IMR-90 (cell line): ENCODE results near the gene RFPL3. TPM values are rescaled to one million over a fixed set of nuclear protein-coding genes. Genes with fewer than 3 reads are reported as not detected.

ENCODE experiments used
- ATAC-seq: fragments of 200-7000 bp; cut with Tn5 transposase; 2 replicates; pipeline ENCODE4 v1.9.1; 2020; ENCODE audit warnings: low read depth, mild to moderate bottlenecking, moderate library complexity
- BruUV-seq: library from RNA; stranded (reverse); fragments of 400-500 nt; replicated peaks from 2 replicates; lab custom pipeline; 2021; lab: Mats Ljungman, UMichigan
- CTCF ChIA-PET: fragments of 300-600 bp; formaldehyde crosslinking; extraction: SDS; loops from one replicate; lab custom pipeline; 2021; ENCODE audit warnings: antibody characterized with exemption; lab: Yijun Ruan, JAX
- POLR2A ChIA-PET: fragments of 300-600 bp; sonication (Branson Sonifier 250); formaldehyde crosslinking; loops from one replicate; lab custom pipeline; 2022; ENCODE audit warnings: antibody characterized with exemption; ENCODE audit not compliant: unreplicated experiment; lab: Charles Lee
- DNase-seq: peaks from one replicate; pipeline ENCODE4 v3.0.0; 2013
- H2AFZ ChIP-seq: replicated peaks from 2 replicates; pipeline ENCODE3; 2013; ENCODE audit warnings: low read length, mild to moderate bottlenecking; ENCODE audit not compliant: poor library complexity
- H2AK5ac ChIP-seq: 2 replicates; pipeline ENCODE4 v1.6.1; 2013; ENCODE audit warnings: low read depth, low read length, inconsistent platforms
- H2AK9ac ChIP-seq: replicated peaks from 2 replicates; pipeline ENCODE3; 2013; ENCODE audit warnings: mild to moderate bottlenecking, low read depth, low read length, moderate library complexity; ENCODE audit not compliant: poor library complexity
- H2BK120ac ChIP-seq: 2 replicates; pipeline ENCODE4 v1.6.1; 2013; ENCODE audit warnings: low read depth, low read length, inconsistent platforms
- H2BK15ac ChIP-seq: 3 replicates; pipeline ENCODE4 v1.6.1; 2013; ENCODE audit warnings: low read depth, low read length, inconsistent platforms
- H2BK20ac ChIP-seq: 2 replicates; pipeline ENCODE4 v1.6.1; 2013; ENCODE audit warnings: low read depth, mild to moderate bottlenecking, inconsistent platforms, low read length, moderate library complexity
- H2BK5ac ChIP-seq: 2 replicates; pipeline ENCODE4 v1.6.1; 2013; ENCODE audit warnings: mild to moderate bottlenecking, low read depth, low read length, inconsistent platforms; ENCODE audit not compliant: poor library complexity, severe bottlenecking
- H3K14ac ChIP-seq: replicated peaks from 2 replicates; pipeline ENCODE4 v1.6.1; 2013; ENCODE audit warnings: low read depth, low read length, inconsistent platforms
- H3K18ac ChIP-seq: 2 replicates; pipeline ENCODE4 v1.6.1; 2013; ENCODE audit warnings: low read depth, low read length, control low read depth
- H3K23ac ChIP-seq: 2 replicates; pipeline ENCODE4 v1.6.1; 2013; ENCODE audit warnings: low read depth, low read length, inconsistent platforms
- H3K27ac ChIP-seq: 2 replicates; pipeline ENCODE4 v1.5.1; 2013; ENCODE audit warnings: mild to moderate bottlenecking, control low read depth, low read length; ENCODE audit not compliant: insufficient read depth
- H3K27me3 ChIP-seq: 2 replicates; pipeline ENCODE4 v1.6.1; 2013; ENCODE audit warnings: low read length; ENCODE audit not compliant: control insufficient read depth, insufficient read depth
- H3K36me3 ChIP-seq: 2 replicates; pipeline ENCODE4 v1.6.1; 2013; ENCODE audit warnings: low read length, mixed read lengths; ENCODE audit not compliant: control insufficient read depth, insufficient read depth
- H3K4ac ChIP-seq: 2 replicates; pipeline ENCODE4 v1.6.1; 2013; ENCODE audit warnings: low read depth, low read length, inconsistent platforms
- H3K4me1 ChIP-seq: 2 replicates; pipeline ENCODE4 v1.6.1; 2013; ENCODE audit warnings: low read length, mixed read lengths; ENCODE audit not compliant: control insufficient read depth, insufficient read depth
- H3K4me2 ChIP-seq: 2 replicates; pipeline ENCODE4 v1.6.1; 2013; ENCODE audit warnings: low read depth, mild to moderate bottlenecking, control low read depth, low read length, moderate library complexity
- H3K4me3 ChIP-seq: 2 replicates; pipeline ENCODE4 v1.5.1; 2013; ENCODE audit warnings: low read depth, mild to moderate bottlenecking, control low read depth, low read length, moderate library complexity; ENCODE audit not compliant: insufficient read depth
- H3K56ac ChIP-seq: 2 replicates; pipeline ENCODE4 v1.6.1; 2013; ENCODE audit warnings: low read length, inconsistent platforms; ENCODE audit not compliant: insufficient read depth; ENCODE audit errors: extremely low read depth
- H3K79me1 ChIP-seq, 2 experiments: 2 replicates each; pipeline ENCODE4 v1.6.1; 2013; ENCODE audit warnings: low read length in 2 of 2, inconsistent platforms in 1 of 2, low read depth in 1 of 2
- H3K9ac ChIP-seq: 2 replicates; pipeline ENCODE4 v1.6.1; 2013; ENCODE audit warnings: low read depth, low read length, control low read depth
- H3K9me1 ChIP-seq: 2 replicates; pipeline ENCODE4 v1.6.1; 2013; ENCODE audit warnings: low read length, inconsistent platforms; ENCODE audit not compliant: insufficient read depth
- H3K9me3 ChIP-seq: 2 replicates; pipeline ENCODE4 v1.6.1; 2013; ENCODE audit warnings: low read length; ENCODE audit not compliant: control insufficient read depth, insufficient read depth
- H4K20me1 ChIP-seq: 2 replicates; pipeline ENCODE4 v1.6.1; 2013; ENCODE audit warnings: low read length, inconsistent platforms; ENCODE audit not compliant: insufficient read depth
- H4K5ac ChIP-seq: 2 replicates; pipeline ENCODE4 v1.6.1; 2013; ENCODE audit warnings: mild to moderate bottlenecking, low read depth, low read length, control low read depth
- H4K8ac ChIP-seq, 2 experiments: 2 replicates each; pipeline ENCODE4 v1.6.1; 2013; ENCODE audit warnings: low read depth in 2 of 2, low read length in 2 of 2, control low read depth in 1 of 2, inconsistent platforms in 1 of 2
- H4K91ac ChIP-seq: 2 replicates; pipeline ENCODE4 v1.6.1; 2013; ENCODE audit warnings: low read depth, low read length, inconsistent platforms; ENCODE audit not compliant: insufficient read depth
- BHLHE40 ChIP-seq: fragments of 150-350 bp; IDR thresholded peaks from 2 replicates; pipeline ENCODE4 v1.6.1; 2016; ENCODE audit warnings: mild to moderate bottlenecking, low read depth, low read length
- CEBPB ChIP-seq: IDR thresholded peaks from 2 replicates; pipeline ENCODE4 v1.6.1; 2012; ENCODE audit warnings: low read depth, low read length, improper control_type of control experiment
- CHD1 ChIP-seq: IDR thresholded peaks from 2 replicates; pipeline ENCODE4 v1.6.1; 2012; ENCODE audit warnings: low read depth, low read length, improper control_type of control experiment
- FOS ChIP-seq: fragments of 150-350 bp; IDR thresholded peaks from 2 replicates; pipeline ENCODE4 v1.6.1; 2016; ENCODE audit warnings: low read depth, low read length
- MAFK ChIP-seq: IDR thresholded peaks from 2 replicates; pipeline ENCODE4 v1.6.1; 2012; ENCODE audit warnings: low read depth, low read length, improper control_type of control experiment
- MXI1 ChIP-seq: IDR thresholded peaks from 2 replicates; pipeline ENCODE4 v1.6.1; 2012; ENCODE audit warnings: low read depth, mild to moderate bottlenecking, low read length, moderate library complexity, borderline replicate concordance
- NFE2L2 ChIP-seq: fragments of 150-350 bp; IDR thresholded peaks from 2 replicates; pipeline ENCODE4 v1.6.1; 2016; ENCODE audit warnings: low read depth, mild to moderate bottlenecking, low read length
- POLR2A ChIP-seq: IDR thresholded peaks from 2 replicates; pipeline ENCODE4 v1.6.1; 2012; ENCODE audit warnings: mild to moderate bottlenecking, low read depth, low read length
- RAD21 ChIP-seq: IDR thresholded peaks from 2 replicates; pipeline ENCODE4 v1.6.1; 2012; ENCODE audit warnings: low read length, improper control_type of control experiment
- RCOR1 ChIP-seq: IDR thresholded peaks from 2 replicates; pipeline ENCODE4 v1.6.1; 2012; ENCODE audit warnings: mild to moderate bottlenecking, low read length, improper control_type of control experiment; ENCODE audit not compliant: insufficient replicate concordance
- RFX5 ChIP-seq: IDR thresholded peaks from 2 replicates; pipeline ENCODE4 v1.8.0; 2012; ENCODE audit warnings: low read depth, mild to moderate bottlenecking, low read length, moderate library complexity
- SMC3 ChIP-seq: fragments of 150-350 bp; IDR thresholded peaks from 2 replicates; pipeline ENCODE4 v1.6.1; 2016; ENCODE audit warnings: low read depth, mild to moderate bottlenecking, antibody characterized with exemption, low read length, moderate library complexity
- WGBS, 2 experiments: methylation state at CpG; one replicate each; pipeline versions ENCODE4 v1.1.5 to v1.1.7; 2013; ENCODE audit warnings: missing lambda C conversion rate in 2 of 2; ENCODE audit not compliant: insufficient read length in 1 of 2; ENCODE audit errors: extremely low coverage in 2 of 2; 5-methylcytosine and 5-hydroxymethylcytosine counted together
- dilution Hi-C: fragments of 300-500 bp; cut with HindIII; formaldehyde crosslinking; loops from one replicate; pipeline ENCODE4 v1.14.3; 2018; ENCODE audit warnings: low sequenced_read_pairs; ENCODE audit not compliant: unreplicated experiment
- in situ Hi-C: fragments of 300-500 bp; cut with MboI; formaldehyde crosslinking; loops from 3 replicates; pipeline ENCODE4 v1.14.3; 2019; ENCODE audit warnings: low sequenced_read_pairs, inconsistent platforms, mixed read lengths
- intact Hi-C: fragments of 100-400 bp; cut with micrococcal nuclease; formaldehyde crosslinking; loops from 2 replicates; pipeline ENCODE4 v1.10.0; 2022
- polyA plus RNA-seq, 3 experiments: library from polyadenylated mRNA; depleted of rRNA; stranded (reverse); fragments of >200 nt; gene quantifications; 2 replicates each; pipeline ENCODE4 v1.2.3, GENCODE V29; 2012; ENCODE audit warnings: low replicate concordance in 1 of 3
- total RNA-seq: library from RNA; depleted of rRNA; stranded (reverse); fragments of >200 nt; gene quantifications from 2 replicates; pipeline ENCODE4 v1.2.3, GENCODE V29; 2012
- TF ChIP-seq, protein P1 (sequence below): conservative IDR thresholded peaks from 2 replicates; pipeline ENCODE4 v1.5.1; 2012; ENCODE audit warnings: mild to moderate bottlenecking, low read depth, low read length, improper control_type of control experiment
- TF ChIP-seq, protein P2 (sequence below): fragments of 150-350 bp; IDR thresholded peaks from 2 replicates; pipeline ENCODE4 v1.6.1; 2017; ENCODE audit warnings: mild to moderate bottlenecking, antibody characterized with exemption, low read length, low read depth
- TF ChIP-seq, protein P3 (sequence below): fragments of 150-350 bp; IDR thresholded peaks from 2 replicates; pipeline ENCODE4 v1.6.1; 2016; ENCODE audit warnings: low read depth, mild to moderate bottlenecking, low read length, moderate library complexity, borderline replicate concordance

Gene RFPL3
- total and polyA plus RNA-seq, 2 of the 4 experiments (the other 2 are of a cell fraction) = not detected

DNA sequence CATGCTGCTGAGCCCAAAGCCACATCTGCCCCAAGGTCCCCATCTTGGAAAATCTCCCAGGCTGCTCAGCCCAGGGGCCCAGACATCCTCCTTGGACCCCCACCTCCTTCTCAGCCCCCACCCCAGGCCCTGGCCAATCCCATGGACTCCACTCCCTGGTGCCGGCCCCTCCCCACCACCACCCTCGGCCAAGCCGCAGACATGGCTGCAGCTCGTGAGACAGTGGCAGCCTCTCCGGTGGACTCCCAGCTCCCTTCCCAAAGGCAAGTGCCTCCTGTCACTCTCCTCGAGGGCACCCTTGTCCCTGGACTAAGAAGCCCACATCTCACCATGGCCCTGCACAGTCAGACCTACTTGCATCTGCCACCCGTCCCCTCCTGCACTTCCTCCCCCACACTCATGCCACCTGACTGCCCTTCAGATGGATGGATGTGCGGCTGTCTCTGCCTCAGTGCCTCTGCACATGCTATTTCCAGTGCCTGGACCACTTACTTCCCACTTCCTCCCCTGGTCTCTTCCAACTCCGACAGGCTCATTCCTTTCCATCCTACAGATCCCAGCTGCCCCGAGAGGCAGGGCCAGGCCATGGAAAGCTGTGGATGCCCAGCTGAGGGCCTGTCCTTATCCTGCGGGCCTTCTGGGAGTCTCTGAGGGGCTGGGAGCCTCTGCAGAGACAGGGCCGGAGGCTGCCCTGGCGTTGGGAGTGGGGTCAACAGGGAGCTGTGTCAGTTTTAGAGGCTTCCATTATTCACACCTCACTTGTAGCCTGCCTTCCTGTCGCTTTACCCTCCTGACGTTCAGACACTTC, 25.5 kb upstream of the RFPL3 start:
- Histone ChIP-seq H2AK9ac (no peak overlapping the region), H2BK120ac (no peak overlapping the region), H3K79me1 (no peaks in the 10 kb centered on the region), H3K4ac (no peak overlapping the region), H2BK20ac (no peak overlapping the region), H2BK5ac (no peak overlapping the region), H4K91ac (no peak overlapping the region), H3K36me3 (no peaks in the 10 kb centered on the region), H3K27ac (no peak overlapping the region), H3K4me1 (no peaks in the 10 kb centered on the region), H3K27me3 (peaks cover 11% of the 10 kb centered on the region), H3K9me3 (no peaks in the 10 kb centered on the region), H2AK5ac (no peak overlapping the region), H2BK15ac (no peak overlapping the region), H3K14ac (no peak overlapping the region), H3K18ac (no peak overlapping the region), H2AFZ (no peak overlapping the region), H3K9me1 (peaks cover 3% of the 10 kb centered on the region; the same call in 1 of the 2 replicates), H3K9ac (no peak overlapping the region), H3K56ac (no peak overlapping the region), H3K4me3 (no peak overlapping the region), H4K20me1 (no peaks in the 10 kb centered on the region), H3K4me2 (no peak overlapping the region), H3K23ac (no peak overlapping the region), H4K5ac (no peak overlapping the region), H4K8ac (no peak overlapping the region)
- no peak for DNase-seq
- in situ Hi-C loops = no loop called here
- ChIA-PET CTCF (no interaction called here), POLR2A (no interaction called here)
- no peak for ATAC-seq
- no TSS peak for BruUV-seq
- intact Hi-C loops = no loop called here
- WGBS, 2 experiments = 64% methylated on average over 4 of the region's 15 CpGs; no CpG with 5 or more reads in 1 of the 2 experiments
- dilution Hi-C loops = no loop called here
- TF ChIP-seq CHD1 = no peak
- no peak for TF ChIP-seq SMC3
- TF ChIP-seq RAD21 = no peak
- TF ChIP-seq RFX5 = no peak
- no peak for TF ChIP-seq NFE2L2
- no peak for TF ChIP-seq MAFK
- TF ChIP-seq MXI1 = no peak
- TF ChIP-seq, protein P1, sequence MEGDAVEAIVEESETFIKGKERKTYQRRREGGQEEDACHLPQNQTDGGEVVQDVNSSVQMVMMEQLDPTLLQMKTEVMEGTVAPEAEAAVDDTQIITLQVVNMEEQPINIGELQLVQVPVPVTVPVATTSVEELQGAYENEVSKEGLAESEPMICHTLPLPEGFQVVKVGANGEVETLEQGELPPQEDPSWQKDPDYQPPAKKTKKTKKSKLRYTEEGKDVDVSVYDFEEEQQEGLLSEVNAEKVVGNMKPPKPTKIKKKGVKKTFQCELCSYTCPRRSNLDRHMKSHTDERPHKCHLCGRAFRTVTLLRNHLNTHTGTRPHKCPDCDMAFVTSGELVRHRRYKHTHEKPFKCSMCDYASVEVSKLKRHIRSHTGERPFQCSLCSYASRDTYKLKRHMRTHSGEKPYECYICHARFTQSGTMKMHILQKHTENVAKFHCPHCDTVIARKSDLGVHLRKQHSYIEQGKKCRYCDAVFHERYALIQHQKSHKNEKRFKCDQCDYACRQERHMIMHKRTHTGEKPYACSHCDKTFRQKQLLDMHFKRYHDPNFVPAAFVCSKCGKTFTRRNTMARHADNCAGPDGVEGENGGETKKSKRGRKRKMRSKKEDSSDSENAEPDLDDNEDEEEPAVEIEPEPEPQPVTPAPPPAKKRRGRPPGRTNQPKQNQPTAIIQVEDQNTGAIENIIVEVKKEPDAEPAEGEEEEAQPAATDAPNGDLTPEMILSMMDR = no peak
- TF ChIP-seq, protein P2, sequence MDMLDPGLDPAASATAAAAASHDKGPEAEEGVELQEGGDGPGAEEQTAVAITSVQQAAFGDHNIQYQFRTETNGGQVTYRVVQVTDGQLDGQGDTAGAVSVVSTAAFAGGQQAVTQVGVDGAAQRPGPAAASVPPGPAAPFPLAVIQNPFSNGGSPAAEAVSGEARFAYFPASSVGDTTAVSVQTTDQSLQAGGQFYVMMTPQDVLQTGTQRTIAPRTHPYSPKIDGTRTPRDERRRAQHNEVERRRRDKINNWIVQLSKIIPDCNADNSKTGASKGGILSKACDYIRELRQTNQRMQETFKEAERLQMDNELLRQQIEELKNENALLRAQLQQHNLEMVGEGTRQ = no peak
- TF ChIP-seq, protein P3, sequence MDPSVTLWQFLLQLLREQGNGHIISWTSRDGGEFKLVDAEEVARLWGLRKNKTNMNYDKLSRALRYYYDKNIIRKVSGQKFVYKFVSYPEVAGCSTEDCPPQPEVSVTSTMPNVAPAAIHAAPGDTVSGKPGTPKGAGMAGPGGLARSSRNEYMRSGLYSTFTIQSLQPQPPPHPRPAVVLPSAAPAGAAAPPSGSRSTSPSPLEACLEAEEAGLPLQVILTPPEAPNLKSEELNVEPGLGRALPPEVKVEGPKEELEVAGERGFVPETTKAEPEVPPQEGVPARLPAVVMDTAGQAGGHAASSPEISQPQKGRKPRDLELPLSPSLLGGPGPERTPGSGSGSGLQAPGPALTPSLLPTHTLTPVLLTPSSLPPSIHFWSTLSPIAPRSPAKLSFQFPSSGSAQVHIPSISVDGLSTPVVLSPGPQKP = no peak
- no peak for TF ChIP-seq POLR2A
- no peak for TF ChIP-seq FOS
- no peak for TF ChIP-seq RCOR1
- no peak for TF ChIP-seq BHLHE40
- no peak for TF ChIP-seq CEBPB
